Measurements from ENCODE around the gene ERLIN1. TPM values are rescaled to one million over a fixed set of nuclear protein-coding genes. Genes with fewer than 3 reads are reported as not detected.
A peak's percentile ranks its signal among the peaks of the same experiment; 100 is the strongest.

The ERLIN1 gene
- total RNA-seq: 10 to 100 TPM; 50.0 to 58.4 TPM

DNA sequence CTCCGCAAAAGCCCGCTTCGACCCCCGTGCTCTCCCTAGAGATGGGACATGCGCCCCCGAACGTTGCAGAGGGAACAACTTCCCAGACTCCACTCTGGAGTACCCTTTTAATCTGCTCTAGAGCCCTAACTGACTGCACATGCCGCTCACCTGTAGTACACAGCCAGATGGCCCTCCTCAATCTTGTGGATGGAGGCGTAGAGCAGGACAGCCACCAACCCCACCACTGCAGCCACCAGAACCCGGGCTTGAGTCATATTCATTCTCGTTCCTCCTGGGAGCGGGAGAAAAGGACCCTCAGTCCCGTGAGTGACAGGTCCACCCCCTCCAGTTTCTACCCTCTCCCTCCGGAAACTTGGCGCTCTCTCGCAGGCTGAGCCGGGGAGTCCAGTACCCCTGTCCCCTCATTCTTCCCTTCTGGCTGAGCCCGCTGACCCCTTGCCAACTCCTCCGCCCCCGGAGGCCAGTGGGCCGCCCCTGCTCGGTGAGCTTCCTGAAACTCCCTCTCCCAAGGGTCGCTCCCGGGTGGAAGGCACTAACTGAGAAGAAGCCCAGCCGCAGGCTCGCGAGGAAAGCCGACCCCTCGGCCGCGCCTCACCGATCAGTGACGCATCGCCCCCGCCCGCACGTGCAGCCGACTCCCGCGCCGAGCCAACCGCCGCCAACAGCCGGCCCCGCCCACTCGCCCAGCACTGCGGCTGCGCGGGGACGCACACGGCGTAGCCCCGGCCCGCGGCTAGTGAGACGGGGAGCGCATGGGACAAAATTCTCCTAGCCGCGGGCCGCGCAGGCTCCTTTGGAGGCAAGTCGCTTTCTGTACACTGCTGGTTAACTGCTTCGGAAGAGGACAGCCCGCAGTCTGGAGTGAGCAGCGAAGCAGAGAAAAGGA is at the start of gene ERLIN1:
ERLIN1 (minus strand) TSS at position 666 of the 889 bp plus-strand sequence; CDS start at position 263, 403 bp downstream.
- TF ChIP-seq CTCF (IDR thresholded peaks at IDR 0.05): no peak
- H3K36me3 ChIP-seq: no peaks in the 10 kb centered on the region
- peak within 1 kb of the TSS; percentile 86 to 100 for H3K9ac ChIP-seq (ENCODE audit: low read depth in 2 of 2, low read length in 2 of 2)
- no peaks in the 10 kb centered on the region for H3K9me3 ChIP-seq
- intact Hi-C loops (cut with DNase I): no loop called here
- no peaks in the 10 kb centered on the region for H3K27me3 ChIP-seq
- peaks cover 16% of the 10 kb centered on the region for H3K4me1 ChIP-seq
- DNase-seq: peak; percentile 93
- H3K27ac ChIP-seq: peak within 1 kb of the TSS; percentile 88
- H3K4me3 ChIP-seq: peak within 1 kb of the TSS; percentile 91

GRCh38 chr10:100232101-100232500 is 46.3 kb upstream of the ERLIN1 start:
- TF ChIP-seq CTCF (IDR thresholded peaks at IDR 0.05): no peak
- intact Hi-C loops (cut with DNase I): no loop called here
- H3K36me3 ChIP-seq: peaks cover 4% of the 10 kb centered on the region

DNA sequence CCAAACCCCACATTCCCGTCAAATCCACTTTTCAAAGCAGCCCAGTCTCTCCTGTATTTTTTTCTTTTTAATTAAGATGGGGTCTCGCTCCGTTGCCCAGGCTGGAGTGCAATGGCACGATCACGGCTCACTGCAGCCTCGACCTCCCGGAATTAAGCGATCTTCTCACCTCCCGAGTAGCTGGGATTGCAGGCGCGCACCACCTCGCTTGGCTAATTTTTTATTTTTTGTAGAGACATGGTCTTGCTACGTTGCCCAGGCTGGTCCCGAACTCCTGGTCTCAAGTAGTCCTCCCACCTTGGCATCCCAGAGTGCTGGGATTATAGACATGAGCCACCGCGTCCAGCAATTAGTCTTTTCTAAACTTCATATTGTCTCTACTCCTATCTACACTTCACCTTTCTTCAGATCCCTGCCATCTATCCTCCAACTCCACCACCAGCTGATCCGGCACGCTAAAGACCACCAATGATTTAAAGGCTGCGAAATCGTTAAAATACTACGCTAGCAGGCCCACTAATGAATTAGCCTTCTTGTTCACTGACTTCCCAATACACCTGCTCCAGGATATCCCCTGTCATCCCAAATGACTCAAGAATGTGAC is 44.1 kb upstream of the ERLIN1 start:
- no peaks in the 10 kb centered on the region for H3K27me3 ChIP-seq
- peaks cover 4% of the 10 kb centered on the region for H3K4me1 ChIP-seq
- no peaks in the 10 kb centered on the region for H3K9me3 ChIP-seq
- no peaks in the 10 kb centered on the region for H3K36me3 ChIP-seq
- intact Hi-C loops (cut with DNase I): no loop called here
- peak overlapping the region; percentile 68 to 76 for H3K9ac ChIP-seq (ENCODE audit: low read depth in 2 of 2, low read length in 2 of 2)
- H3K4me3 ChIP-seq: peak overlapping the region; percentile 97
- H3K27ac ChIP-seq: peak overlapping the region; percentile 34
- no peak for DNase-seq
- TF ChIP-seq CTCF (IDR thresholded peaks at IDR 0.05): no peak

More at GRCh38 chr10:100232101-100232500, 46.3 kb upstream of the ERLIN1 start:
- no peaks in the 10 kb centered on the region for H3K9me3 ChIP-seq
- H3K27me3 ChIP-seq: no peaks in the 10 kb centered on the region
- no peak overlapping the region for H3K27ac ChIP-seq
- DNase-seq: no peak
- no peak overlapping the region for H3K9ac ChIP-seq (ENCODE audit: low read depth in 2 of 2, low read length in 2 of 2)
- H3K4me1 ChIP-seq: peaks cover 4% of the 10 kb centered on the region
- H3K4me3 ChIP-seq: no peak overlapping the region

- Histone ChIP-seq H3K4me1 (peaks cover 4% of the 10 kb centered on the region), H3K9ac (ENCODE audit: low read depth in 2 of 2, low read length in 2 of 2) (no peak overlapping the region), H3K36me3 (no peaks in the 10 kb centered on the region), H3K27ac (no peak overlapping the region), H3K9me3 (no peaks in the 10 kb centered on the region), H3K4me3 (no peak overlapping the region), H3K27me3 (no peaks in the 10 kb centered on the region)
- TF ChIP-seq CTCF (IDR thresholded peaks at IDR 0.05): no peak
- intact Hi-C loops (cut with DNase I): no loop called here
- DNase-seq: no peak
These were observed 38.0 kb upstream of the ERLIN1 start for GRCh38 chr10:100223879-100224278.

GRCh38 chr10:100222529-100222928 is 36.7 kb upstream of the ERLIN1 start:
- no peaks in the 10 kb centered on the region for H3K4me1 ChIP-seq
- intact Hi-C loops (cut with DNase I): no loop called here
- peaks cover 3% of the 10 kb centered on the region for H3K36me3 ChIP-seq

More at GRCh38 chr10:100222529-100222928, 36.7 kb upstream of the ERLIN1 start:
- DNase-seq: no peak
- H3K9ac ChIP-seq (ENCODE audit: low read depth in 2 of 2, low read length in 2 of 2): no peak overlapping the region
- TF ChIP-seq CTCF (IDR thresholded peaks at IDR 0.05): no peak
- H3K27ac ChIP-seq: no peak overlapping the region
- H3K27me3 ChIP-seq: no peaks in the 10 kb centered on the region
- no peaks in the 10 kb centered on the region for H3K9me3 ChIP-seq
- no peak overlapping the region for H3K4me3 ChIP-seq
